NCI-H187 (cell line): ENCODE data around the gene RTTN.

Experiments
- DNase-seq, 2 experiments: peaks; one replicate each; lab custom pipeline; 2025; lab: John Stamatoyannopoulos, UW

Gene RTTN

DNA sequence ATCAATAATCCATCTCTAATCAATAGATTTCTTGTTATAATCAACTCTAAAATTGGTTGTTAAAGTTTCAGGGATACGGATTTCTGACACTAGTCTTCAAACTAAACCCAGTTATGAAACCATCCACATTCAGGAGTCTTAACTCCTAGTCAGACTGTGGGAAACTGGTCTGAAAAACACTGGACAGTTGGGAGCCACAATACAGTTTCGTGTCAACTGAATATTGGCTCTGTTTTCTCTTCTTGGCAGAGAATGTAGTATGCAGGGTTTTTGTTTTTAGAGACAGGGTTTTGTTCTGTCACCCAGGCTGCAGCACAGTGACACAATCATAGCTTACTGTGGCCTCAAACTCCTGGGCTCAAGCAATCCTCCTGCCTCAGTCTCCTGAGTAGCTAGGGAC is 123.1 kb downstream of the RTTN start:
- DNase-seq = no peak

DNA sequence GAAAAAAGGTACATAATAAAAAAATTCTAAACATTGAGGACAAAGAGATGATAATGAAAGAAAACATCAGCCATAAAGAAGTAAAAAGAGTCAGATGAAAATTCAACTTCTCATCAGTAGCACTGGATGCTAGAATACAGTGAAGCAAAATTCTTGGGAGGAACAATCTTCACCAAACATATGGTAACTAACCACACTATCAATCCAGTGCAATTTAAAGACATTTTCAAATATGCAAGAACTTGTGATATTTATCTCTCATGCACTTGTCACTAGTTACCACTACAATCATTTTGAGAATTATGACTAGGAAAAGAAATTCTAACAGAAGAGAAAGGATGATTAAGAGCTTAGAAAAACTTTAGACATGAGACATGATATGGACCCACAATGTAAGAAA is 127.4 kb downstream of the RTTN start:
- no peak for DNase-seq

DNA sequence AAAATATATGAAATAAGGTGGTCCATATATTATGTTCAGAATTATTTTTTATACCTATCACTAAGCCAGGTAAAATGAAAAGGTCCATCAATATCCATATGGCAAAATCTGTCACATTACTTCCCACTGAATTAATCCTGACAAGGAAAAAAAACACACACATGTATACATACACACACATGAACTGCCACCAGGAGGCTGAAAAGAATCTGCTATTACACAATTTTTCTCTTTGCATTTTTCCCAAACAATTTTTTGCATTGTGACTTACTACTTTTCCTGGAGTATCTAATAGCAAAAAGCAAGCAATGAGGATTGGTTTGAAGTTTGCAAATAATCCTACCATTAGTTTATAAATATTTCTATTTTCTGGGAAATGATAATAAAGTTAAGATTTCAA is 129.6 kb downstream of the RTTN start:
- DNase-seq = no peak

DNA sequence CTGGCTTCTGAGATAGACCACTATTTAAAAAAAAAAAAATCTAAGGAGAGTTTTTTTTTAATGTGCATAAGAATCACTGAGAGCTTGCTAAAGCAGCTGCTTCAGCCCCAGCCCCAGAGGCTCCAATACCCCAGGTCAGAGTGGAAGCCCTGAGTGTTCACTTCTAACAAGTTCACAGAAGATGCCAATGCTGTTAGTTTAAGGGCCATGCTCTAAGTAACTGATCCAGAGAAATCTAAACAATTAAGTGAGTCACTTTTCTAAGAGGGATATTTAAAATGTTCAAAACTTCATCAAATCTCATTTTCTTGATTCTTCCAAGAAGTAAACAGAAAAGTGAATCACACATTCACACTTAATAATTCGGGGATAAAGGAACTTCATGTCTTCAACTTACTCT is 131.4 kb downstream of the RTTN start:
- DNase-seq = no peak

DNA sequence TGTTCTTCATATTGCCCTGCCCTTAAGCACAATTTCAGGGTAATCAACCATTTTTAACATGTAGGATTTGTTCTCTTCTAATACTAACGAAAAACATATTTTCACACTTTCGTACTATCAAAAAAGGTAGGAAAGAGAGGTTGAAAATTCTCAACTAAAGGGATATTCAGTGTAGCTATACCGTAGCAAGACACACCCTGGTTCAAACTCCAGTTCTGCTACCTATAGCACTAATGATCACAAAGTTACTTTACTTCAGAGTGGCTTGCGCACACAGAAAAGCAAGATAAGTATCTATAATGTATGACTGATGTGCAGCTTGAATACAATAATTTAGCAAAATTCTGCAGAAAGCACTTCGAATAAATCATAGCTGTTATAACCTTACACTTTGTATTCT is 132.1 kb downstream of the RTTN start:
- DNase-seq = no peak

DNA sequence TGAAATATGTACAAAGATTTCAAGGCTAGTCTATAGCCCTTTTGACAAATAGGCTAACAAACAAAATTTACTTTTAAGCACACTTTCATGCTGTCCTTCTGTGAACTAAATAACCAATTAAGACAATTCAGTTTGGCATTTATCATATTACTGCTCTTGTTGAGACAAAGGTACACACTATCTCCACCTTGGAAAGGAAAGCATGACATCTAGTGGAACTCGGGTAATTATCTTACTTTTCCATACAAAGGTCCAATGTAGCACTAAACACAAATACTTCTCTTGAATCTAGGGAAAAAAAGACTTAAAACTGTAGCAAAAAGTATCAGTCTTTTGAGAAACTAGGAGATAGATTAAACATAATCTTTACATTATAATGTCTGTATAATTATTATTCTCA is 132.8 kb downstream of the RTTN start:
- DNase-seq = no peak

DNA sequence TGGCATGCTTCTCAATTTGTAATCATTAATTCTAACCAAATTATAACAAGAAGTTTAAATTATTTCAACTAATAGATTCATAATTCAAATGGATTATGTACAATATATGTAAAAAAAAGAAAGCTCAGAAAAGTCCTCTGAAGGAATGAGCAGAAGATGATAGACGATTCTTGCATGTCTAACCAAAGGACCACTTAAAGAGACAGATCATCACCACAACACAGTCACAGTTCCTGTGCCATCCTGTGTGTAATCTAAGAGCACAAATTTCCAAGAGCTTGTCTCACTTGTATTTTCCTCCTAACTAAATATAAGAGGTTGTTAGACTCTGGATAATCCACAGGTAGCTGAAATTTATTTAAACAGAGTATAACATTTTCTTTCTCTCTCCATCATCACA is 135.5 kb downstream of the RTTN start:
- DNase-seq = no peak

DNA sequence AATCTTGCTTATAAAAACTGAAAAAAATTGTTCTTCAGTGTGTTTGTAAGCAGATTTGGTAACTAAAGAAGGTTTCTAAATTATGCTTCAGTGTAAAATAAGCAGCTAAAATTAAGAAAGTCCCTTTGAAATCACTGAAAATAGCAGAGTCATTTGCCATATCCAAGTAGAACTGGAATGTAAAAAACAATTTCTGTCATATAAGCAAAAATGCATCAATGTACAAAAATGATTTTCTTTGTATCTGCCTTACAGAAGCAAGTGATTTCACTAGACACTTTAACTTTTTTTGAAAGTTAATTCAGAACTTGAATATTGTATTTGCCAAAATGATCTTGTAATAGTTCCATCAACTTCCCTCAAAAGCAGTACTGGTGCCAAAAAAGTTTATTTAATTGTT is 136.1 kb downstream of the RTTN start:
- no peak for DNase-seq

DNA sequence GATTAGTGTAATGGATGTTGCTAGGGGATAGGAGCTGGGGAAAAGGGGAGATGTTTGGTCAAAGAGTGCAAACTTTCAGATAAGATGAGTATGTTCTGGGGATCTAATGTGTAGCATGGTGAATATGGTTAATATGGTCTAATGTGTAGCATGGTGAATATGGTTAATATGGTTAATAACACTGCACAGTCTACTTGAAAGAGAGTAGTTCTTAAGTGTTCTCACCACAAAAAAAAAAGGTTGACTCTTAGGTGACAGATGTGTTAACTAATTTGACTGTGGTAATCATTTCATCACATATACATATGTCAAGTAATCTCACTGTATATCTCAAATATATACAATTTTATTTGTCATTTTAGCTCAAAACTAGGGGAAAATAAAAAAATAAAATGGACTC is 136.5 kb downstream of the RTTN start:
- no peak for DNase-seq

DNA sequence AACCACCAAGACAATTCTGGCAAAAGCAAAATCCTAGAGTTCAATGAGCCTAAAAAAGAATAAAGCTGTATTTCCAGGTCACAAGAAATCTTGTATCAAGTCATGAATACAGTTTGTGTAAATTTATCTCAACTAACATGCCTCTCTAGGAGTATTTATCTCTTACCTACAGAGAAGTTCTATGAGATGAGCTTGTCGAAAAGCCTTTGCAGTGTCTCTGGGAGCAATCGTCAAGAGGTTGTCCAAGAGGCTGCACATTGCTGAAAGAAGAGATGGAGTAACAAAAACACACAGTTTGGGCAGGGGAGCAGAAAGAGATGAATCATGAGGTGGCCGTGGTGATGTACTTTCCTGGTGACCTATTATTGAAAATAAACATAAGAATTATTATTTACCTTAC is 145.8 kb downstream of the RTTN start:
- no peak for DNase-seq

DNA sequence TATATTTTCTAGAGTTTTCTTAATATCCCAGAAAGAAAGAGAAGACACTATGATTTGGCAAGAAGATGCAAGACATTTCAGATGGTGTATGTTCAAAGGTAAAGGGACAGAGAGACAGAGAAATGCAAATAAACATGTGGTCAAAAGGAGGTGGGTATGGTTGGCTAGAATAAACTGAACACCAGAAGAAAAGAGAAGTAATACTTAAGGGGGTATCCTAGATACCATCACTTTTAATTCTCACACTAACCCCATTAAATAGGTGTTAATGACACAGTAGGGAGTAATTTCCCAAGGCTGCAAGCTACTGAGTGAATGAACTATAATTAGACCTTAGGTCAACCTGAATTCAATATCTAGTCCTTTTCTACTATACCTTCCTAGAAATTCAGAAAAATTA is 146.6 kb downstream of the RTTN start:
- DNase-seq = no peak

DNA sequence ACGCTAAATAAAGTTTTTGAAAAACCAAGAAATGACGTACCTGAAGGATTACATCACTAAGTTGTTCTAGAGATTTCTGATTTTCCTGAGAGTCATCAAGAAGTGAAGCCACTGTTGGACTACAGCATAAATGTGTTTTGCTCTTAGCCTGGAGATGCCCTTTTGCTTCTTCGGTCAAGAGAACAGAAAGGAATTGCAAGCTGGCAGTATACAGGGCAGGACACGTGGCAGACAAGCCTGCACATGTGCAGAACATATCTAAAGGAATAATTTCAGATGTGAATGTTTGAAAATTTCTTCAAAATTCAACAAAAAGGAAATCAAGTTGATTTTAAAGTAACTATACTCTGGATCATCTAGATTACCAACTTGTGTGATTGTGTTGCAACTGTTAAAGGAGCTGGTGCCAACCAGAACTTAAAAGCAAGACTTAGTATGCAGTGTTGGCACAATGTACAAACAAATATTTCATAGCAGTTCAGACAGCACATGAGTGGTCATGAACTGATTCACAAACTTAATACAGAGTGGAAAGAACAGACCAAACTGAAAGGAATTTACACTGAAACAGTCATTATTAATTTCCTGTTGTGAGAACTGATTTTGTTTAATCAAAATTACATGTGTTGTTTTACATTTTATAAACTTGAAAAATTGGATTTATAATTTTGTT is 157.4 kb downstream of the RTTN start:
- no peak for DNase-seq

DNA sequence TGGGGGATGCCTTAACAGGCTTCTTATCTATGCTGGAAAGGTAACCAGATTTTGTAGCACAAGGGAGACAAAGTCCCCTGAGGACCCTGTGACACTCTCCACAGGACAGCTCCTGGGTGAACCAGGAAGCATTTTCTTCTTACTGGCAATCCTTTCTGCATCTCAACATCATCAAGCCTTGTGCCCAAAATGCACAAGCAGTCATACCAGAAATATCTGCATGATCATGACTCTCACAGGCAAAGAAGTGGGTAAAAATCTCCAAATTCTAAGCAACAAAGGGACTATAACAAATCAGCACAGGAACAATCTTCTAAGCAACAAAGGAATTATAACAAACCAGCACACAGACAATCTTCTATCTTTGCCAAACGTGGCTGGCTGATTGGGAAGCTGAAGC is 158.7 kb downstream of the RTTN start:
- no peak for DNase-seq

DNA sequence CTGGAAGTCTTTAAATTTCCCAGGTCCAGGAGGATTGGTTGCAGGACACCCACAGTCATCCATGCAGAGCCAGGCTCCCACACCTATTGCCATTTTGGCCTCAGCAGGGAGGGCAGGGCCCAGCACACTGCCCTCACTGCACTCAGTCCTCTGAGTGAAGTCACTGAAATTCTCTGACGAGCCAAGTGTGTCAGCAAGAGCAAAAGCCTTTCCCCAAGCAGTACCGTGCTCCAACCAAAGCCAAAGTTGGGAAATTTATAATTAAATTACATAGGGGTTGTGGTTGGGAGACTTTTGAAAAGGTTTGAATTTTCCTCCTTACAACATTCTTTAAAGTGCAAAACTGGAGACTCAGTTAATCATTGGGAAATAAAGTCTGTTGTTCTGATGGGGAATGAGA is 159.3 kb downstream of the RTTN start:
- DNase-seq = no peak

DNA sequence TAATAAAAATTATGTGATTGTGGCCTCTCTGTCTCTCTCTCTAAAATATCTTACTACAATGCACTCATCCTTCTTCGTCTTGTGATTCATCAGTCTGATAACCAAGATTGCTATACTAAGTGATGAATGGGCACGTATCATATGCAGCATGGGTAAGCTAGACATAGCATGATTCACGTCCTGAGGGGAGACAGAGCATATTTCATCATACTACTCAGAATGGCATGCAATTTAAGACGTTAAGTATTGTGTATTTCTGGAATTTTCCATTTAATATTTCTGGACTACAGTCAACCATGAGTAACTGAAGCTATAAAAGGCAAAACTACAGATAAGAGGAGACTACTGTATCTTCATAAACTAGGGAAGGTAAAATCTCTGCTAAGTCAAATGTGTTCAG is 160.9 kb downstream of the RTTN start:
- DNase-seq = no peak

DNA sequence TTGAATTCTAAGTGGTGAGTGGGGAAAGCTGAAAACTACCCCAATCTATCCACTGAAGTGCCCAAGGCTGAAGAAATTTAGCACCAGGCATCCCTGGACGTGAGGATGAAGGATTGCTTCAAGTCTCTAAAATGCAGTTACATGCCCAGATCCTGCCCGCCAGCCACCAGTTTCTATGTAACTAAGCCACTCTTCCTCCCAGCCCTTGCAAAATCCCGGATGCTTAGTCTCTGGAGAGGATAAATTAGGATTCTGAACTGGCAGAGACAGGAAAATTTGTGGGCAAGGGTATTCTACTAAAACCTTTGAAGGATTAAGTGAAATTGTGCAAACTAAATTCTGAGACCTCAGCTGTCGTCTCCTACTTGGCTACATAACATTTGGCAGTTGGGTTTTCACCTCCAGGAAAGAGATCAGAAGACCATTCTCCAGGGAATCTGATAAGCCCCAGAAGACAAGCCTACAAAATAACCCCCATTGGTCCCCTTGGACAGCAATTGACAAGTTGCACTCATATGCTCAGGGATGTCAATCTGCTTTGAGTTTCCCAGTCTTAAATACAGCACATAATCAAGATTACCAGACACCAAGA is 163.9 kb downstream of the RTTN start:
- no peak for DNase-seq

DNA sequence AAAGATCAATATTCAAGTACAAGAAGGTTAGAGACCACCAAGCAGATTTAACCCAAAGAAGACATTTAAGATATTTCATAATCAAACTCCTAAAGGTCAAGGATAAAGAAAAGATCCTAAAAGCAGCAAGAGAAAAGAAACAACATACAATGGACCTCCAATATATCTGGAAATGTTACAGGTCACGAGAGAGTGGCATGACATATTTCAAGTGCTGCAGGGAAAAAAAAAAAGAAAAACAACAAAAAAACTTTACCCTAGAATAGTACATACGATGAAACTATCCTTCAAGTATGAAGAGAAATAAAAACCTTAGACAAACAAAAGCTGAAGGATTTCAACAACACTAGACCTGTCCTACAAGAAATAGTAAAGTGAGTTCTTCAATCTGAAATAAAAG is 166.3 kb downstream of the RTTN start:
- no peak for DNase-seq

DNA sequence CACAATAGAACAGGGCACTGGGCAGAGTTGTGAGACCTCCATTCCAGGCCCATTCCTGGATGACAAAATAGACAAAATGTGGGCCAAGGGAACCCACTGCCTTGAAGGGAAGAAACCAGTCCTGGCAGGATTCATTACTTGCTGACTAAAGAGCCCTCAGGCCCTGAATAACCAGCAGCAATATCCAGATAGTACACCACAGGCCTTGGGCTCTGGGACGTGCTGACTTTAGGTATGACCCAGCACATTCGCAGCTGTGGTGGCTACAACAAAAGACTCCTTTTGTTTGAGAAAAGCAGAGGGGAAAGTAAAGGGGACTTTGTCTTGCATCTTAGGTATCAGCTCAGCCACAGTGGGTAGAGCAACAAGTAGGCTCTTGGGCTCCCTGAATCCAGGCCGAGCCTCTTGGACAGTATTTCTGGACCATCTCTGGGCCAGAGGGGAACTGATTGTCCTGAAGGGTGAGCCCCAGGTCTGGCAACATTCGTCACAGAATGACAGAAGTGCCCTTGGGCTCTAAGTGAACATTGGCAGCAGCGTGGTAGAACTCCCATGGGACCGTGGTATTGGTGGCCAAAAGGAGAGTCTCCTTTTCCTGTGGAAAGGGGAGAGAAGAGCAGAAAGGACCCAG is 167.9 kb downstream of the RTTN start:
- DNase-seq = no peak

DNA sequence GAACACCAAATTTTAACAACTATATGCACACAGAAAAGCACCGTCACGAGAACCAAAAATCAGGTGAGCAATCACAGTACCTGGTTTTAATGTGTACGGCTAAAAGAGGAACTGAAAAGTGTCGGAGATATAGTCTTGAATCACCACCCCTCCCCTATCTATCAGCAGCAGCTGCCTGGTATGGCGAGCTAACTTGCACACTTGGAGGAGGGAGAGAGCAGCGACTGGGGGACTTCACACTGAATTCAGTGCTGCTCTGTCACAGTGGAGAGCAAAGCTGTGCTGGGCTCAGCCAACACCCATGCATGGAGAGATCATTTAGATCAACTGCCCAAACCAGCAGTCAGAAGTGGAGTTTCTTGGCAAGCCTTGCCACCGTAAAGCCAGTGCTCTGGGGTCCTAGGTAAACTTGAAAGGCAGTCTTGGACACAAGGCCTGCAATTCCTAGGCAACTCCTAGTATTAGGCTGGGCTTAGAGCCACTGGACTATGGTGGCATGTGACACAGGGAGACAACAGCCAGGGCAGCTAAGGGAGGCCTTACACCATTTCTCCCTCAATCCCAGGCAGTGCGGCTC is 168.6 kb downstream of the RTTN start:
- no peak for DNase-seq

DNA sequence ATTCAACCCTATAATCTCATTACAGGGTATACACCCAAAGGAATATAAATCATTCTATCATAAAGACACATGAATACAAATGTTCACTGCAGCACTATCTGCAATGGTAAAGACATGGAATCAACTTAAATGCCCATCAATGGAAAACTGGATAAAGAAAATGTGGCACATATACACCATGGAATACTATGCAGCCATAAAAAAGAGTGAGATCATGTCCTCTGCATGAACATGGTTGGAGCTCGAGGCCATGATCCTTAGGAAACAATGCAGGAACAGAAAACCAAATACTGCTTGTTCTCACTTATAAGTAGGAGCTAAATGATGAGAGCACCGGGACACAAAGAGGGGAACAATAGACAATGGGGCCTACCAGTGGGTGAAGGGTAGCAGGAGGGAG is 169.3 kb downstream of the RTTN start:
- DNase-seq = no peak

DNA sequence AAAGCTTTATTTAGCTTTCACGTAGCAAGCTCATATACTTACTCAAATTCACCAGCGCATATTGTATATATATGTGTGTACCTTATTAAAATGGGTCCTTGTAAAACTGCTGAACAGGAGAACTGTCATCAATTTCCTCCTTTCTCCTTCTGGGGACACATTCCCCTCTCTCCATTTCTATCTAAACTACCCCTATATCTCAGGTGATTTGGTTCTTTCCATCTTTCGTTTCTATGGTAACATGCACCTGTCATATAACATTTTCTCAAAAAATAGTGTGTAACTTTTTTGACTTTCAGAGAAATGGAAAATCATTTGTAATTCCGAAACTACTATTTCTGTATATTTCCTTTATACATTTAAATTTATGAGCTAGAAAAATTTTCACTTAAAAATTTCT is 174.3 kb downstream of the RTTN start:
- no peak for DNase-seq

DNA sequence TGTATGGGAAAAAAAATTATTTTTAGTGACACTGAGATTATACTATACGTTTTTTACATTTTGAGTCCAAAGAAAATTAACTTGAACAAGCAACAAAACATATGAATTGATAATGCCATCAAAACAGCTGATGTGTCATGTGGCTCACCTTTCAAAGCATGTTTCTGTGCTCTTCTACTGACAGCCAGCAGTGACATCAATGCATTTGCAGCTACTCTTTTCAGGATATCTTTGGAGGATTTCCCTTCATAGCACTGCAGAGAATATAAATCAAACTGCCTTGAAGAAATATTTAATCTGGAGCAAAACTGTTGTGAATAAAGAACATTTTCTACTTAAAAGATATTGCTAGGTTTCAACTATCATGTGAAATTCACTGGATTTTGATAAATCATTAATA is 174.8 kb downstream of the RTTN start:
- DNase-seq = no peak

DNA sequence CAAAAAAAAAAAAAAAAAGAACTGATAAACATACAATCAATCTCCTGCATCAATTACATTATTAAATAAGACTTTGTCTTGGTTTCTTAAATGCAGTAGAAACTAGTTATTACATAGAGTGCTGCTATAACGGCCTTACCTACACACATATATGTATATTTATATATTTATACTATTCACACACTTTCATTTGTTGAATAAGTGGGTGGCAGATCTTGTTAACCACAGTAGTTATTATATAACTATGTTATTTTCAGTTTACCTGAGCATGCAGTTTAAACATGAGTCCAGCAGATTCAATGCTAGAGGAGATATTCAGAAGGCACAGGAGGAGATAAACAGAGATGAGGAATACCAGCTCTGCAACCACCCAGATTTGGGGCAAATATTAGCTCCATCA is 176.3 kb downstream of the RTTN start:
- DNase-seq = no peak

DNA sequence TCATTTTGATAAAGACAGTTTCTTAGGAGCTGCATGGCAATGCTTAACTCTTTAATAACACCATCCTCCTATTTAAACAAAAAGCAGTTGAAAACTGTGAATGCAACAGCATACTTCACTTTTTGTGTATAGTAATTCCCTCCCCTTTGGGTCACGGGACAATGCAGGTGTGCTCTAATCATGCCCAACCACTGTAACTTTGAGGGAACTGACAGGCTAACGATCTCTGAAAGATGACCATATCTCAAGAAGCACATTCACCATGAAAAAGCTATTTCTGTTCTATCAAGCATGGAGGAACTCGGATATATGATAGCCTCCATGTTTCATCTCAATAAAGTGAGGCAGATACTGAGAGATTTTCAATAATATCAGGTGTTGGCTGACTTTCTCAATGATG is 176.8 kb downstream of the RTTN start:
- DNase-seq = no peak
